Activated gamma-delta T cell treated with Interleukin-2 at 50 U/mL for 16 hours (primary cell): ENCODE results near the gene RFNG.

Experiments
- DNase-seq: peaks from one replicate; pipeline ENCODE4 v3.0.0-alpha.2; 2020

Gene RFNG

DNA sequence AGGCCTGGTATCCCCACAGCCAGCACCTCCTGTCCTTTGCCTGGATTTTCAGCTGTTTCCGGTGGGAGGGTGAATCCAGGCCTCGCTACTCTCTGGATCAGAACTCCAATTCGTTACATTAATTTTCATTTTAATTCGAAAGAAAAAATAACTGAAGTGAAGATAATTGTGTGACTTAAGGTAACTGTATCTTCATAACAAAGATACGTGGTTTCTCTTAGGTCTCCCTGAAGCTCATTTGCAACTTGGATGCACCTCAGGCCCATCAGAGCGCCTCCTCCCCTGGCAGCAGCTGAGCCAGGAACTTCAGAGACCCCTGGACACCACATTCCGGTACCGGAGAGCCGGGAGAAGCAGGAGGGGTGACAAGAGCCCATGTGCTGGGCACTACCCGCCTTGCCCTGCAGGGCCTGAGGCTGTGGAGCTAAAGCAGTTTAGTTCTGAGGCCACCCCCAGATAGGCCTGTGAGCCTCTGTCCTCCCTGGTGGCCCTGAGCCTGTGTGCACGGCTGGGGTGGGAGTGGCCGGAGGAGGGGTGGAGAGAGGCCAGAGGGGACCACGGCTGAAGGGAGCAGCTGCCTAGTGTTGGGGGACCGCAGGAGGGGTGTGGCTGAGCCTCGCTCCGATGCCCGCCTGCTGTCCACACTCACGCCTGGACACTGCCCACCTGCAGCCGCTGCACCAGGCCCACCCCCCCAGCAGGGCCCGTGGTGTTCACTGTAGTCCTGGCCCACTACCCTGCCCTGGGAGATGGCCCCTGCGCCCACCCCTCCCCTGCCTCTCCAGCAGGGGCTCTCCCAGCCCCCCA is 25.4 kb upstream of the RFNG start:
- no peak for DNase-seq

DNA sequence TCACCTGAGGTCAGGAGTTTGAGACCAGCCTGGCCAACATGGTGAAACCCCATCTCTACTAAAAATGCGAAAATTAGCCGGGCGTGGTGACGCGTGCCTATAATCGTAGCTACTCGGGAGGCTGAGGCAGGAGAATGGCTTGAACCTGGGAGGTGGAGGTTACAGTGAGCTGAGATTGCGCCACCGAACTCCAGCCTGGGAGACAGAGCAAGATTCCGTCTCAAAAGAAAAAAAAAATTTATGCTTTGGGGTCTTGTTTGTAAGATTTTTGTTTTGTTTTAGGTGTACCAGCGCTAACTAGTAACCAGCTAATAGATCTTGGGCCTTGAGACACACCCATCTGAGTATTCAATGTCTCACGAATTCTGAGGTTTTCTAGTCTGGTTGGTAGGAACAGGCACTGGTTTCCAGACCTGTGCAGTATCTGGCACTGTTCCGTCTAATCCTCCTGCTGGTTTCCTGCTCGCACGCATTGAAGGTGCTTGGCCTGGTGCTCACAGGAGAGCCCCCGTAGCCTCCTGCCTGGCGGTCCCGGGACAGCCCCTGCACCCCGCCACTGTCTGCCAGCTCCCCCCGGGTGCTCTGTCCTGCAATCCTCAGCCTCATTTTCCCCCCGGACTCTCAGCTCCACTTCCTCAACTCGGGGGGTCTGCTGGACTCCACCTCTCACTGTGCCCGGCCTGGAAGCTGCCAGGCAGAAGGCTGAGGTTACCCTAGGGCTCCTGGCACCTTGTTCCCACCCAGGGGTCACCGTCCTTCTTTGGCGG is 24.6 kb upstream of the RFNG start:
- no peak for DNase-seq

DNA sequence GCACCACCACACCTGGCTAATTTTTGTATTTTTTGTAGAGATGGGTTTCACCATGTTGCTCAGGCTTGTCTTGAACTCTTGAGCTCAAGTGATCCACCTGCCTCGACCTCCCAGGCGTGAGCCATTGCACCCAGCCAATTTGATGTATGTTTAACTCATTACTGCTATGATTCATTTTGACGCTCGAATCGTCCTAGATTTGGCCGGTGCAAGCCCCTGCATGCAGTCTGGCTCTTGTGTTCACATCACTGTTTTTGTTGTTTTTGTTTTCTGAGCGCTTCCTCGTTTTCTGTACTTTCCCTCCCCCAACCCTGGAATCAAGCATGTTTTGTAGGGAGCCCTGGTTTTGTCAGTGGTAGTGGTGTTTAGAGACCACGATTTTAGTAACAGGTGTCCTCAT is 21.8 kb upstream of the RFNG start:
- no peak for DNase-seq

DNA sequence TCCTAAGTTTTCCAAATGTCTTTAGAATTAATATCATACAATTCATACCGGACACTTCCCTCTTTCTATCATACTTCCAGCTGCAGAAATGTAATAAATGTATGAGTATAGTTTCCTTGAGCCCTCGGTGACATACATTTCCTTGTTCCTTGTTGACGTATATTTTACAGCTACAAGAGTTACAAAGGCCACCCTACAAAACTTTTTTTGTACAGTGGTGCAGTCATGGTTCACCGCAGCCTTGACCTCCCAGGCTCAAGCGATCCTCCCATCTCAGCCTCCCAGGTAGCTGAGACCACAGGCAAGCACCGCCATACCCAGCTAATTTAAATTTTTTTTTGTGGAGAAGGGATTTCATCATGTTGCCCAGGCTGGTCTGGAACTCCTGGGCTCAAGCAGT is 21.2 kb upstream of the RFNG start:
- no peak for DNase-seq

DNA sequence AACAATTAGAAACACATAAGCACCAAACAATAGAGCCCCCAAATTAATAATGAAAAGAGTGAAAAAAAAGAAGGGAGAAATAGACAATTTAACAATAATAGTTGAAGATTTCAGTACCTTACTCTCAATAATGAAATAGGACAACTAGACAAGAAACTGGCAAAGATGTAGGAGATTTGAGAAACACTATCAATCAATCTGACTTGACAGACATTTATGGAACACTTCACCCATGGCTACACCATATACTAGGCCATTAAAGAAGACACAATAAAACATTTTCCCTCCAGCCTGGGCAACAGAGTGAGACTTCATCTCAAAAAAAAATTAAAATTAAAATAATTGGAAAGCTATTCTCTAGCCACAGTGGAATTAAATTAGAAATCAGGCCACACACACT is 19.0 kb upstream of the RFNG start:
- DNase-seq: no peak

DNA sequence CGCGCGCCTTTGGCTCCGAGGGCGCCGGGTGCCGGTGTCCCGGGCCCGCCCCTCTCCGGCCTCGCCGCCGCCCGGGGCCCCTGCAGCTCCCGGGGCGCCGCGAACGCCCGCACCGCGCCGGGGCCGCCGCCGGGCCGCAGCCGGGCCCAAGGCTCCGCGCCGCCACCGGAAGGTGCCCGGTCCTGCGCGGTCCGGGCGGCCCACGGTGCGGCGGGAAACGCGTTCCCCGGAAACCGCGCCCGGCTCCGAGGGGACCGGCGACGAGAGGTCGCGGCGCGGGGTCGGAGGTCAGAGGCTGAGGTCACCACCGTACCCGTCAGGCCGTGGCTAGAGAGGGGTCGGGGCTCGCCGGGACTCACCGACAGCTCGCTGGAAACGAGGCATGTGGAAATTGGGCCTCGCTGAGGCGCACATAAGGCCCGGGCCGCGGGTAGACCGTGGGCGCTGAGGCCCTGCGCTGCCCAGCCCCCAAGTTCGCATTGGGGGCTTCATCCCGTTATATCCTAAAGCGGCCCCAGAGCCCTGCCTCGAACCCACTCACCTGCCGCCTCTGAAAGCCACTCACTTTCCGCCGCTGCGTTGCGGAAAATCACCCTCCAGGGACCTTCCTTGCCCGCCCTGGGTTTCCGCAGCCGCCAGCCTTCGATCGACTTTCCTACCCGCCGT is 14.2 kb upstream of the RFNG start, which contains the start of gene DUS1L:
Gene DUS1L, minus strand, starts transcription at position 167 of the 666 bp plus-strand sequence. CDS start 745 bp downstream, outside the sequence.
- peak; percentile 64 for DNase-seq

DNA sequence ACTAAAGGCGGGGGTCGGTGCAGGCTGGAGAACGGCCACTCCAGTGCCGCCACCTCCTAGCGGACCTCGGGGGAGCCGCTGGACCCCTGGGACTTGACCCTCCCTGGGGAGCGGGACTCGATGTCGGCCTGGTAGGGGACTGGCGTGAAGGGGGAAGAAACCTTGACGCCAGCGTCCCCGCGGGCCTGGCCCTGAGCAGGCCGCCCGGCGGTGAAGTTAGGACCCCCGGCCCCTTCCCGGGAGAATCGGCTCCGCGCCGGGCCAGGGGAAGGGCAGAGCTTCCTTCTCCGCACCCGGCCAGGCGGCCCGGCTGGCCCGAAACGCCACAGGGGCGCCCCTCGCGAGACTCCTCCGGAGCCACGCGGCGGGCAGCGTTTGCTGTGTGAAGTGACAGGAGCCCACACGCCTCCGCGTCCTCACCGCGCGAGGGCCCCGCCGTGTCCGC is 13.6 kb upstream of the RFNG start:
- no peak for DNase-seq

DNA sequence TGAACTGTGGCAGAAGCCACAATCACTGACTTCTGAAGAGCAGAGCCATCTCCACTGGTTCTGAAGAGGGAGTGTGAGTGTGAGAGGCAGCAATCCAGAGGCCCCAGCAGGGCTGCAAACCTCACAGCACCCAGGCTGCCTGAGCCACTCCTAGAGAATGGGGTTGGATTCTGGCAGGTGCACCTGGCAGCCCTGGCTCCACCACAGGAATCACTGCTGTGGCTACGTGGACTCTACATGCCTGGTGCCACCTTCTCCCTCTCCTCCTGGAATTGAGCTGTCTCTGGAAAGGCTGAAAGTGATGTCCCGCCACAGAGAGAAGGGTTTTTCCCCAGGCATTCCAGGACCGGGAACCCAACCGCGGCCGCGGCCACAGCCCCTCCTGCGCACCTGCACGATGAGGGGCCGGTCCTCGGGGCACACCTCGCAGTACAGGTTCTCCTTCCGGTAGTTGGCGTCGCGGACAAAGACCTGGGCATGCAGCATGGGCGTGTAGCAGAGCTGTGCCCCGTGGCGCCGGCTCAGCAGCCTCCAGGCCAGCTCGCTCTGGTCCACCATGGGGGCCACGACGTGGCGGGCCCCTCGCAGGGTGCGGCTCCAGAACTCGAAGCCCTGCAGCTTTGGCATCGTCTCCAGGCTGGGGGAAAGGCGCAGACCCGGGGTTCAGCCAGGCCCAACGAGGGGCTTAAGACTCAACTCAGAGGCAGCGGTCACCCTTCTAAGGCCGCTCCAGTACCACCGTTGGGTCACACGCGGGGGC is 13.0 kb upstream of the RFNG start:
- no peak for DNase-seq

DNA sequence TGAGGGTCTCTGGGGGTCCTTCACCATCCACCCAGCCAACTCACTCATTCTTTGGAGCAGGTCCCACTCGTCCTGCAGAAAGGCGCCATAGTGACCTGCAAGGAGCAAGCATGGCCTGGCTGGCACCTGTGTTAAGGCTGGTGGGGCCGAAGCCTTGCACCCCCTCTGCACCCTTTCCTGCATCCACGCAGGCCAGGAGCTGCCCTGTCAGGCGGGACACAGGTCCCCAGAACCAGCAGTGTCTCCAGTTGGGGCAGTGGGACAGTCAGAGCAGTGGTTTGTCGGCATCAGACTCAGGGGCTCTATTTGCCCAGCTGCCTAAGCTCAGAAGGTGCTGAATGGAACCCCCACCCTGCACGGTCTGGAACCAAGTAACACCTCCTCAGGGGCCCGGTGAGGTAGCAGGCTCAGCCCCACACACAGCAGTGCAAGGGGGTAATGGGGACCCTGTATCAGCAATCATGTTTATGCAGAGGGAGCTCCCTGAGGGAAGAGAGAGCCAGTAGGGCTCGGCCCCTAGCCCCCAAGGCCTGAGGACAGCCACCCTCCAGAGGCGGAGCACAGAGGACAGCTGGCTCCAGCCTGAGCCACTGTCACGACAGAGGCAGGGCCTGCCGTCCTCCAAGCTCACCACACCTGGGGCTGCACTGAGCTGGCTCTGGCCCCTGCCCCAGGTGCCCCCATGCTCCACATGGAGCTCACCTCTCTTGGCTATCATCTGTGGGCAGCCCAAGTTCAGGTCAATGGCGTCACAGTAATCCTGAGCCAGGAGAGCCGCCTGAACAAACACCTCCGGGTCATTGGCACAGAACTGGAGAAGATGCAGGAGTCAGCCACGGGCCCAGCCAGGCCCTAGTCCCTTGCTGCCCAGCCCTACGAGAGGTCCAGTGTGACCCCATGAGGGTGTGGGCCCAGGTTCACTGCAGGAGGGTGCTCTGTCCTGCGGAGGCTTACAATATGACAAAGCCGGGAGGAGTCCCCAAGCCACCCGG is 12.1 kb upstream of the RFNG start:
- DNase-seq: no peak

DNA sequence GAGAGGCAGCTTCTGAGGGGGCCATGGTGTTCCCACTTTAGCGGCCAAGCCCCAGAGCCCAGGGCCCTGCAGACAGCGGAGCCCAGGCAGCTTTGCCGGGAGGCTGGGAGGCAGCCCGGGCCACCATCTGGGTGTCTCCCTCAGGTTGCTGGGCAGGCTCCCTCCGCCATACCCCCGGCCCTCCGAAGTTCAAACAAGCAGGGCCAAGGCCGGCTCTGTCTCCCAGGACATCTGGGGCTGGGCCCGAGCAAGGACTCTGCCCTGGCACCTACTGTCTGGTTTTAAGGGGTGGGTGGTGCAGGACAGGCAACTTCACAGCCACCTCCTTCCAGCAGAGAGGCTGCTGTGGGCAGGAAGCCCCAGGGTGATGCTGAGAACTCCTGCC is 11.4 kb upstream of the RFNG start:
- DNase-seq: no peak

DNA sequence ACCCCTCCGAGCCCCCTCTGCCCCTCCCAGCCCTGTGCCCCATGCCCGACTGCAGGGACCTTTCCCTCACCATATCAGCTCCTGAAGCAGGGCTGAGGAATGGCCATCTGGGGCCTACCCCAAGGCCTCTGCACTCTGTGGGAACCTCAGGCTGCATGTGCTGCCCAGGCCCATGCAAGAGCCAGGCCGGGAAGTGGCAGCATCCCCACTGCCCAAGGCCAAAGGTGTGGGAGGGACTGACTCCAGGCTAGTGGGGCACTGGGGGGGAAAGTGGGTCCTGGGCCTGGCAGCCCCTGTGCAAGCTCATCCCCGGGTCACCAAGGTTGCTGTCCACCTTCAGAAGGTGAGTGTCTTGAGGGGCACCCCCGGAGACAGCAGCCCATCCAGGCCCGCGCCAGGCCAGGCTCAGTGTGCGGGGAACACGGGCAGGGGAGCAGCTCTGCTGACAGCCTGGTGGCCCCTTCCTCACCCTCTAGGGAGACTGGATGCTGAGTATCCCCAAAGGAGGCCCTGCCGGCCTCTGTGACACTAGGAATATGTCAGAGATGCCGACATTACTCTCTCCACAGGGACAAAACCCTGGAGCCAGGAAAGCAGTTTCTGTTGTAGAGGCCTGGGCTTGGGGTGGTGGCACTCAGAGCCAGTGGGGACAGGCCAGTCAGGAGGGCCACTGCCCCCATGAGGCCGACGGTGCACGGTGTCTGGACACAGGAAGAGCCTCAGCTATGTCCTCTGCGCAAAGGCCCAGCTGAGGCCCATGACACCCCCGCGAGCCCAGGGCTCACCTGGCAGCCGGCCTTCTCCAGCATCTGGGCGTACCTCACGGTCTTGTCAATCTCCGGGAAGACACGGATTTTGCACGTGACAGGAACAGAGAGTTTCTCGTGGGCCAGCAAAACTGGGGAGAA is 10.7 kb upstream of the RFNG start:
- DNase-seq: no peak

DNA sequence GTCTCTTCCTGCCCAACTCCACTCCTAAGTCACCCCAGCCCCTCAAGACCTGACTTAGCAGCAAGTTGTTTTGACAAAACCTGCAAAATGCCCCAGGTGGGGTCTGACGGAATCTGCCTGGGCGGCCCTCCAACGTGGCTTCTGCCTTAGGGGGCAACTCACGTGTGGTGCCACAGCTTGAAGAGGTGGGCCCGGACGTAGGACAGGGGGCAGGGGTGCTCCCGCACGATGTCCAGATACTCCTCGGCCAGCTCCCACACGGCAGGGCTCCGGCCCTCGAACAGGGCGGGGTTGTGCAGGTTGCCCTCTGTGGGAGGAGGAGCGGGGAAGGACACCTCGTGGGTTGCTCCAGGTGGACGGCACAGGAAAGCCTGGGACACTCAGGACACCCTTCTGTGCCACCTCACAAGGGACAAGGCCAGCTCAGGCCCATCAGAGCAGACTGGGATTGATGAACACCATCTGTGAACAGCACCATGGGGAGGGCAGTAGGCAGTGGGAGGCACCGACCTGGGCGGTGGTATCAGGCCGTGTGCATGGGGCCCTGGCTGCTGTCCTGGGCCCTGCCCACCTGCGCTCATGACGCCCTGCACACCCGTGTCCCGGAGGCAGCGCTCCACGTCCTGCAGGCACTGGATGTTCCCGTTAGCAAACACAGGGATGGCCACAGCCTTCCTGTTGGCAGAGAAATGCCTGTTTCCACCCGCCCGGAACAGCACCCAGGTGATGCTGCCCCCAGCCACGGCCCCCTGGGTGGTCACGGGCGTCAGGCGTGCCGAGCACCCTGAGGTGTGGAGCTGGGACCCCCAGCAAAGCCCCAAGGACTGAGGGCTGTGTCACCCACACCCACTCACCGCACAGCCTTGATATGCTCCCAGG is 9.7 kb upstream of the RFNG start:
- no peak for DNase-seq

DNA sequence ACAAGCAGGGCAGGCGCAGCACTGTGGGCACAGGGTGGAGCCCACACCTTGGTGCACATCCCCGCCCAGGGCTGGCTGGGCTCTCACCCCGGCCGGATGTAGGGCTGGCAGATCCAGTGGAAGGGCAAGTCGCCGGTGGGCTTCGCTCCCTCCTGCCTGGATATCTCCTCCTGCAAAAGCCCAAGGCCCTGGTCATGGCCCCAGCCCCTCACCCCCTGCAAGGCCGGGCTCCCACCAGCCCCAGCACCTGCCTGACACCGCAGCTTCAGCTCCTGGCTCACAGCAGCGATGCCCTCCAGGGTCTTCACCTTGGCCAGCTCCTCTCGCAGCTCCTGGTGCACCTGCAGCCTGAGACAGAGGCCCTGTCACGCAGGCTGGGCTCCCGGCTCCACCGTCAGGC is 9.0 kb upstream of the RFNG start:
- DNase-seq: no peak

DNA sequence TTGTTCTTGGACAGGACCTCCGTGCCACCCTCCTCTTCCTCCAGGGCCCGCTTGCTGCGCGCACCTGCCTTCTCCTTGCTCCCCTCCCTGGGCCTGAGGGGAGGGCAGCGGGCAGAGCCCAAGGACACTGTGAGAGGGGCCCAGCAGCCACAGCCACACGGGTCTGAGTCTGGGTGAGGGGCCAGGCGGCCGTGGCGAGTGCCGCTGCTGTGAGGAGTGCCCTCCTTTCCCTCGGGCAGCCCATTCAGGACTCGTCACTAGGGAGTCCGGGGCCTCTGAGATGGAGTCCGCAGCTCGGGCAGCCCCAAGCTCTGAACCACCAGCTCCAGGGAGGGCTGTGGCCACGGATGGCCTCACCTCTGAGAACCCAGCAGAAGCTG is 8.4 kb upstream of the RFNG start:
- no peak for DNase-seq

DNA sequence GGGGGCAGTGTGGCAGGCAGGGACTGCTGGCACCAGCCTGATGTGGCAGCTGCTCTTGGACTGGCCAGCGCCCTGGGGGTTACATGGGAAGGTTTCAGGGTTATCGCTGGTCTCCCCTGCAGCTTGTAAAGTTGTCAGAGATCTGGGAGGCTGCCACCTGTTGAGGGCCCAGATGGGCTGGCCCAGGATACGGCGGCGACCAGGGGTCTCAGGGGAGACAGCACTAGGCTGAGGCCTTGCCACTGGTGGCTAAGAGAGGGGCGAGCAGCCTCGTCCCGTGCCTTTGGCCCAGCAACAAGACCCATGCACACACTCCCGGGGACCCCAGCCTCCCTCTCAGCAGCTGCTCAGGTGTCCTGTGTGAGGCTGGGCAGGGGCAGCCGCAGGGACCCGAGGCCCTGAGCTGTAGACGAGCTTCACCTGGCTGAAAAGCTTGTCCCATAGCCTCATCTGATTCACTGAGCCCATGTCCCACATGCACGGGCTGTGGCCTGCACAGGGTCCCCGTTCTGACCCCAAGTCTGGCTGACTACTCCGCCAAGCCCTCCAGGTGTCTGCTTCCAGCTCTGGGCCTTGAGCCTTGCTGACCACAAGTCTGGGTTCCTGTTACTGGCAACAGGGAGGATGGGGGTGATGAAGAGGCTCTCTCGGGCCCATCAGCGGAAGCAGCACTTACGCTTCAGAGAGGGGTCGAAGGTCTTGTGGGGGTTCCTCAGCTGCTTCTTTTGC is 7.8 kb upstream of the RFNG start:
- DNase-seq: no peak

DNA sequence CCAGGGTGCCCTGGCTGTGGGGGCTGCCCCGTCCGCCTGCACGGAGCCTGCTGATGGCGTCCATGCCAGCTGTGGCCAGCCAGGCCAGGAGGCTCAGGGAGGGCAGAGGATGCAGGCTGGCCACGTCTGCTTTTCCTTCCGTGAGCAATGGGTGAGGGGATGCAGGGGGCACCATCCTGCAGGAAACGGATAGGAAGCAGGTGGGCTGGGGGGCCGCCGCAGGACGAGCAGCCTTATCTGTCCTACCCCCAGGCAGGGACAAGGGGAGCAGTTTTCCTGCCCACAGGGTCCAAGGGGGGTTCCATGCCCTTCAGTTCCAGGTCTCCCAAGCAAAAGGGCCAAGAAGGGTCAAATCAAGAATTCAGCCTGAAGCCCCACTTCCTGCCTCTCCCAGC is 7.2 kb upstream of the RFNG start:
- no peak for DNase-seq

DNA sequence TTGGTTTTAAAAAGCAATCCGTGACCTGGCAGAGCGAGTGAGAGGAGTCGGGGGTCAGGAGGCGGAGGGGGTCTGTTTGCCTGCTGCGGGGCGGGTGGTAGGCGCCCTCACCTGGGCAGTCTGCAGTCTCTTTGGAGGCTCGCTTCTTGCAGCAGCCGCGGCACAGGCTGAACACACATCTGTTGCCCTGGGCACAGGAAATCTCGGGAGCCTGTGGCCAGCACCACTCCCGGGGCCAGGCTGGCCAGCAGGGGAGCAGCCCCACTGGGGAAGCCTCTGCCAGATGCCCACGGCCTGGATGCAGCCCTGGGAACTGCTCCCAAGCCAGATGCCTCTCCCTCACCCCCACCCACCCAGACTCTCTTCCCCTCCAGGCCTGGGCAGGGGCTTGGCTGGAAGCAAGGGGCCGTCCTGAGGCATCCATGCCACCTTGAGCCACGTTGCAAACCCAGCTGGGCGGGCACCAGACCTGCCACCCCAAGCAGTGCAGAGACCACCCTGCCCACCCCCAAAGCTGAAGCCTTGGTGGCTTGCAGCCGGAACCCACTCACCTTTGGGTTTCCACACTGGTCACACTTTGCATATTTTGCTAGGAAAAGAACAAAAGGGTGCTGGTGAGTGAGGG is 6.7 kb upstream of the RFNG start:
- DNase-seq: no peak
